Glomerular visceral epithelial cell (primary cell): Measurements from ENCODE around the gene TMEM129.

Experiments used
- DNase-seq: peaks from one replicate; pipeline ENCODE4 v3.0.0-alpha.2; 2016; ENCODE audit errors: extremely low spot score

The TMEM129 gene

GRCh38 chr4:1669270-1669669, 51.9 kb downstream of the TMEM129 start:
- DNase-seq = no peak

GRCh38 chr4:1668488-1668840, 52.7 kb downstream of the TMEM129 start:
- DNase-seq = no peak

- DNase-seq = no peak
Observed at GRCh38 chr4:1667273-1667672, 53.9 kb downstream of the TMEM129 start.

GRCh38 chr4:1666391-1666790, 54.7 kb downstream of the TMEM129 start:
- no peak for DNase-seq
